GM12873 (cell line): ENCODE data around the gene DTNB.

Source experiments
- TF ChIP-seq, protein P1 (sequence below): IDR thresholded peaks from 2 replicates; pipeline ENCODE4 v1.5.1; 2012; ENCODE audit warnings: low read depth, mild to moderate bottlenecking, moderate library complexity, low read length, control low read depth; ENCODE audit not compliant: insufficient read depth; ENCODE audit errors: missing control alignments

The DTNB gene

GRCh38 chr2:25420820-25421237 is 252.5 kb downstream of the DTNB start:
- TF ChIP-seq, protein P1, sequence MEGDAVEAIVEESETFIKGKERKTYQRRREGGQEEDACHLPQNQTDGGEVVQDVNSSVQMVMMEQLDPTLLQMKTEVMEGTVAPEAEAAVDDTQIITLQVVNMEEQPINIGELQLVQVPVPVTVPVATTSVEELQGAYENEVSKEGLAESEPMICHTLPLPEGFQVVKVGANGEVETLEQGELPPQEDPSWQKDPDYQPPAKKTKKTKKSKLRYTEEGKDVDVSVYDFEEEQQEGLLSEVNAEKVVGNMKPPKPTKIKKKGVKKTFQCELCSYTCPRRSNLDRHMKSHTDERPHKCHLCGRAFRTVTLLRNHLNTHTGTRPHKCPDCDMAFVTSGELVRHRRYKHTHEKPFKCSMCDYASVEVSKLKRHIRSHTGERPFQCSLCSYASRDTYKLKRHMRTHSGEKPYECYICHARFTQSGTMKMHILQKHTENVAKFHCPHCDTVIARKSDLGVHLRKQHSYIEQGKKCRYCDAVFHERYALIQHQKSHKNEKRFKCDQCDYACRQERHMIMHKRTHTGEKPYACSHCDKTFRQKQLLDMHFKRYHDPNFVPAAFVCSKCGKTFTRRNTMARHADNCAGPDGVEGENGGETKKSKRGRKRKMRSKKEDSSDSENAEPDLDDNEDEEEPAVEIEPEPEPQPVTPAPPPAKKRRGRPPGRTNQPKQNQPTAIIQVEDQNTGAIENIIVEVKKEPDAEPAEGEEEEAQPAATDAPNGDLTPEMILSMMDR: no peak

GRCh38 chr2:25419678-25420242 is 253.6 kb downstream of the DTNB start:
- TF ChIP-seq, protein P1: no peak

GRCh38 chr2:25418944-25419677 is 254.3 kb downstream of the DTNB start:
- TF ChIP-seq, protein P1: no peak

DNA sequence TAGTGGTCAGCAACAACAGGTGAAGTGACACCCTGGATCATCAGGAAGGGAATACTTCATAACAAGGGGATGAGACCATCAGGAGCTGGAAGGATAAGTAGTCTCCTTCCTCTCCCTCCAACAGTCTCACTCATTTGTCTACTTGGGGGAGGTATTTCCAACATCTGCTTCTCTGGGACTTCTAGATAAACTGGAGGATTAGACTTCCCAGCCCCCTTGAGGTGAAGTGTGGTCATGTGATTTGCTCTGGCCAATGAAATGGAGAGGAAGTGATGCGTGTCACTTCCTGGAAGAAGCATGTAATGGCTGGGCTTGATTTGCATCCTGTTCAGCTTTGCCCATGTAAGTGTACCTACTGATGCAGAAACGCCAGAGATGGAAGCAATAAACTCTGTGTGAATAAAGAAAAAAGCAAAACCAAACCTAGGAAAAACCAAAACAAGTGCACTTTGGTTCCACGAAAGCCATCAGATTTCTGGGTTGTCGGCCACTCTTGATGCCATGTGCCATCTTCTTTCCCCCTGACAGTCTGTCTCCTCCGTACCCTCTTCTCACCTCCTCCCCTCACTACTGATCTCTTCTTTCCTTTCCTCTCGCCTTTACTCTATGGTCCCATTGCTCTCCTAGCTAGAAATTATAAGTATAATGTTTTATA is 255.5 kb downstream of the DTNB start:
- TF ChIP-seq, protein P1: no peak

GRCh38 chr2:25416674-25417073 is 256.7 kb downstream of the DTNB start:
- TF ChIP-seq, protein P1: no peak

GRCh38 chr2:25414781-25415180 is 258.6 kb downstream of the DTNB start:
- TF ChIP-seq, protein P1: no peak

DNA sequence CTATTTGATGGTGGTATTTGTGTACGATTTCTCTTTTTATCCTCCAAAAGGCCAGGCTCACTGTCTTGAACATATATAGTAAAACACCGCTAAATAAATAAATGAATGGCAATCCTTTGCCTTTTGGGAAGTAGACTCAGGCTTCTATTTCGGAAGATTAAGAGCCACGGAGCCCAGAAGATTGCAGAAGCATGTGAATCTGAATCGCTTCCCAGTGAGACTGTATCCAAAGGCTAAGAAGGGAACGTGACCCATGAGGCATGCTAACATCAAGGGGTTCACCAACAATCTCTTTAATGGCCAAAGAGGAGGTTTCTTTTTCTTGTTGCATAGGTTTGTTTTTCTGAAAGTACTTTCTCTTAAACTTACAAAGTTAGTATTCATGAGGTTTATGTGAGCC is 261.6 kb downstream of the DTNB start:
- TF ChIP-seq, protein P1: no peak
